NCI-H510A (cell line): ENCODE results near the gene USP51.
"Not testable (repeated sequence)": the region's sequence is repeated elsewhere in the genome, so short reads cannot be mapped to it uniquely, and the experiment has no call there.

Source experiments
- DNase-seq: peaks from one replicate; lab custom pipeline; 2025; lab: John Stamatoyannopoulos, UW

Gene USP51

GRCh38 chrX:55489314-55490009 is at the start of gene USP51:
Gene USP51 (minus strand): TSS chrX:55489848. CDS start chrX:55488939, 909 bp downstream.
- DNase-seq = no peak

DNA sequence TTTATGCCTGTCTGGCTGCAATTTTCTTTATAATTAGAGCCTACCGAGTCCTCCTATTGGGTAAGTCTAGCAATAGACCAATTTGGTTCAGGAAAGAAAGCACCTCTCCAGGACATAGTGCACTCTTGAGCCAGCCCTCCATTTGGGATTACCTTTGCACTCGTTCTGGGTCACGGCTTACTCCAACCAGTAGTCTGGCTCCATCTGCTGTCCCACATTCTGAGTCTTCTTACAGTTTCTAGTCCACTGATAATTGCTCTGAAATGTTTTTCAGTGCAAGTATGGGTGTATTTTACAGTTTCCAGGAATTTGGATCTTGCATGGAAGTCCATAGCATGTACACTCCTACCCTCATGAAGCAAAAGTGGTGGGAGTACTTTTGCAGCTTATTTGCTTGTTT is 34.8 kb upstream of the USP51 start:
- no peak for DNase-seq

DNA sequence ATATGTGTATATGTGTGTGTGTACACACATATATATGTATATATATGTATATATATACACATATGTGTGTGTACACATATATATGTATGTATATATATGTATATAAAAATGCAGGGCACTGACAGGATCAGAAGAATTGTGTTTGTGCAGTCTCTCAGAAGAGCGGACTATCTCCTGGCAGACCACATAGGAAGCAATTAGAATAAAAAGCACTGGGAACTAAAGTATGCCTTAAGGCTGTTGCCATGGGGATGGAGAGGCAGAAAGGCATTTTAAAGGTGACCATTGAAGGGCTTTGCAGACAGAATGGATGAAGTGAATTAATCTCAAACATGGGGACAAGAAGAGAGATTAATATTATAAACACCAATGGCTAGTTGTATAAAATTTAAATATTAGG is 33.7 kb upstream of the USP51 start:
- no peak for DNase-seq

DNA sequence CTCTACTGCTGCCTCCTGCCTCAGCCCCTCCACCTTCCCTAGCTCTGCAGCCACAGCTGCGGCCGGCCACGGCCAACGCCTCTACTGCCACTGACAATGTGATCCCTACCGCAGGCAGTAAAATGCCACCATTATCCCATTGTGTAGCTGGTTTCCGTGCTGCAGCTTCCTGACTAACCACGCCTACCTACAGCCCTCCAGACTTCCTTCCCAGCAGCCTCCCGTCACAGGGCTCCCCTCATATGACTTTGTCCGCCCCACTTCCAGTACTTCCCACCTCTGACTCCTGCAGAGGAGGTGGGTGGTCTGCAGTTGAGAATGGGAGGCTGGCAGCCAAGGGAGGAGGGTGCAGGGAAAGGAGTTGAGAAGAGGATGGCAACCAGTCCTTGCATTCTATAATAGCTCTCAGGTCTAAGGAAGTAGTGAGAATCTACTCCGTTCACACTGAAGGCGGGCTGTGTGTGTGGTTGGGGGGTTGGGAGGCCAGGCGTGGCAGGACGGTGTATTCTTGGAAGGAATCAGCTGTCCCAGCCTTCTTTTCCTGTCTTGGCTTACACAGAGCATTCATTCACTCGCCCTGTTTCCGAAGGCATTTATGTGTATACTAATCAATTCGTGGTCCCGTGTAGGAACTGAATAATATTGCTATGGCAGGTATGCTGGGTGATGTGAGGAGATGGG is 33.1 kb upstream of the USP51 start:
- DNase-seq = no peak

- DNase-seq = no peak
Observed at GRCh38 chrX:55521687-55522086, 32.0 kb upstream of the USP51 start.

- DNase-seq = not testable (repeated sequence)
Observed at GRCh38 chrX:55516794-55517481, 27.3 kb upstream of the USP51 start.

GRCh38 chrX:55513045-55513737 is 23.5 kb upstream of the USP51 start:
- DNase-seq = not testable (repeated sequence)

- DNase-seq = not testable (repeated sequence)
Observed at GRCh38 chrX:55508410-55509152, 18.9 kb upstream of the USP51 start.

DNA sequence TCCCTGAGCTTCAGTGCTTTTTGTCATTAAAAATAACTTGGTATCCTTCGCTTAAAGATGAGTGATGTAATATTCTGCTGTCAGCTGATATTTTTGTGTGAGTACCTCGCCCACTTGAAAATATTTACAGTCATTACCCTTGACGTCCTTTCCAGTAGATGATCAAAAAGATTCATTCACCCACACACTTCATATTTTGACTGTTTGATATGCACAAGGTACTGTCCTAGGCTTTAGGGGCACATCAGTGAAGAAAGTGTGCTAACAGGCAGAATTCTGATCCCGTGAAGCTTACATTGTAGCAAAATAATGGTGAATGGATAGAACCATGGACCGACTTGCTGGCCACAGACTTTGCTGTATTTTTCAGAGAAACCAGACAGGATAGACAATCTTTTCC is 18.1 kb upstream of the USP51 start:
- DNase-seq = not testable (repeated sequence)

DNA sequence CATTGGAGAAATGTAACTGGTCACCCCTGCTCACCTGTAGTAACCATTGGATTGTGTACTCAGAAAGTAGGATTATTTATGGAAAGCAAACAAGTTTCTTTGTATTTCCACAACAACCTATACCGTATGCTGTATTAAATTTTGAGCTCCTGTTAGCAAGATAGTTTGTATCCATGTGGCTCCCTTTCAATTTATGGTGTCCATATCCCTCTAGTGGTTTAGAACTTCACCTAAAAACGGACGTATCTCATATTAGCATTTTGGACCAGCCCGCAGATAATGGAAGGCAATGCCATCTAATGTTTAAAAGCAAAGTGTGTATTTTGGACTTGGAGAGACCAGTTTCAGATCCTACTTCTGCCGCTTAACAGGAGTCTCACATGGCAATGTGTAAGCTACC is 17.4 kb upstream of the USP51 start:
- not testable (repeated sequence) for DNase-seq

DNA sequence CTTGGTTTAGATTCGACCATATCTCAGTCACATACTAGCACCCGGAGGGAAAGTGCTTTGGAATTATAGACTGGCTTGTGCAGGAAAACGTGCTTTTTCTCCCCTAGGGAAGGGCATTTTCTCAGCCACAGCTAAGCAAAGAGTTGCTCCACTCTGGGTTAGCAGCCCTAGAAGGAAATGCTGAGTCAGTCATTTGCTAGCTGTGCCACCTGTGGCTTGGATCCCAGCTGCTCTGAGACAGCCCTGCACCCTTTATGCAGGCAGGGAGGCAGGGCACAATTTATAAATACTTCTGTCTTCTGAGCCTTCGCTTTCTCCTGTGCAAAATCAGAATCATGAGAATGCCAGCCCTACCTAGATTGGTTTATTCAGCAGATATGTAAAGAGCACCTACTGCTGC is 1.3 kb upstream of the USP51 start:
- no peak for DNase-seq

DNA sequence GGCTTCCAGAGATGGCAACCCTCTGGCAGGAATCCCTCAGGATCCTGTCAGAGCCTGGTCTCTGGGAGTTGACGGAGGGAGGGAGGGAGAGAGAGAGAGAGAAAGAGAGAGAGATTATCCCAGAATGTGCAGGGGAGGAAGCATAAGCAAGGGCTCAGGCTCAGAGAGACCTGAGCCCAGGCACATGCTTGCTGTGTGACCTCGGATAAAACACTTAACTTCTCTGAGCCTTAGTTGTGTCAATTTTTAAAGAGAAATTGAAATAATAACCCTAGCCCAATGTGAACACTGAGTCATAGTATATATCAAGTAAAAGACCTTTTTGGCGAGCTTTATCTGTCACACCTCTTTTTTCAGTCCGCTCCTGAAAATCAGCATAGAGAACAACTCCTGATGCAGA is 473 bp upstream of the USP51 start:
- no peak for DNase-seq

DNA sequence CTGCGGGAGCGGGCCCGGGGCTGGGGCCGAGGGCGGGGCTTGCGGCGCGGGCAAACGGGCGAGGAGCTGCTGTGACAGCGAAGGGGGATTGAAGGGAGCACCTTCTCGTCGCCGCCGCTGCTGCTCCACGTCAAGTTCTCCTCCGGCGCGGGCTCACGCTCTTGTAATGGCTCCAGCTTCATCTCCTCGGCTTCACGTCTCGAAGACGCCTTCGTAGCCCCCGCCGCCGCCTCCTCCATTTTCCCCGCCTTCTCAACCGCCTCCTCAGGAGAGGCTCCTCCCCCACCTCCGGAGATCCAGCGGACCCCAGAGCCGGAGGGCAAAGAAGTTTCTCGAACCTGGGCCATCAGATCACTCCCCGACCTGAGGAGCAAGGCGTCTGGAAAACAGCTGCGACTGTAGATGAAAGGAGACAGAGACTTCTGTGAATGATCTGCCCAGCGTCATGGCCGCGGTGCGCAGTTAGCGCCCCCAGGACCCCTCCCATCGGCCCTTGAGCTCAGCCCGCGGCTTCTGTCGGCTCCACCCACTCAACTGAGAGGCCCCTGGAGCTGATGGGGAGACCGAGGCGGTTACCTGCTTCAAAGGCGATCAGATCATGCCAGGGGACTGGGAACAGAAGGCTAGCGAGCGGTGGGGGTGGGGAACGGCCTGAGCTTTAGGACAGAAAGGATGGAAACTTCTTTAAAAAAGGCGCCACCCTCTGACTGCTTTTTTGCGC is 895 bp downstream of the USP51 start:
- peak; percentile 50 for DNase-seq

- no peak for DNase-seq
Observed at GRCh38 chrX:55488006-55488592, 1.5 kb downstream of the USP51 start.

- DNase-seq = no peak
Observed at GRCh38 chrX:55487143-55487542, 2.5 kb downstream of the USP51 start.

- DNase-seq = no peak
Observed at GRCh38 chrX:55486736-55487135, 2.9 kb downstream of the USP51 start.

GRCh38 chrX:55484948-55485347 is 4.7 kb downstream of the USP51 start:
- DNase-seq = no peak

- DNase-seq = no peak
Observed at GRCh38 chrX:55480390-55481062, 9.1 kb downstream of the USP51 start.

DNA sequence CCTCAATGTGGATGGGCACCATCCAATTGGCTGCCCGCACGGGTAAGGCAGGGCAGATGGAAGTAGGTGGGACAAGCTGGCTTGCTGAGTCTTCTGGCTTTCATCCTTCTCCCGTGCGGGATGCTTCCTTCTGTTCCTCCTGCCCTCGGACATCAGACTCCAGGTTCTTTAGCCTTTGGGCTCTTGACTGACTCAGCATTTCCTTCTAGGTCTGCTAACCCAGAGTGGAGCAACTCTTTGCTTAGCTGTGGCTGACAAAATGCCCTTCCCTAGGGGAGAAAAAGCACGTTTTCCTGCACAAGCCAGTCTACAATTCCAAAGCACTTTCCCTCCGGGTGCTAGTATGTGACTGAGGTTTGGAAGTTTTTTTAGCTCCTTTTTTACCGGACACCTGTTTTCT is 9.7 kb downstream of the USP51 start:
- not testable (repeated sequence) for DNase-seq

DNA sequence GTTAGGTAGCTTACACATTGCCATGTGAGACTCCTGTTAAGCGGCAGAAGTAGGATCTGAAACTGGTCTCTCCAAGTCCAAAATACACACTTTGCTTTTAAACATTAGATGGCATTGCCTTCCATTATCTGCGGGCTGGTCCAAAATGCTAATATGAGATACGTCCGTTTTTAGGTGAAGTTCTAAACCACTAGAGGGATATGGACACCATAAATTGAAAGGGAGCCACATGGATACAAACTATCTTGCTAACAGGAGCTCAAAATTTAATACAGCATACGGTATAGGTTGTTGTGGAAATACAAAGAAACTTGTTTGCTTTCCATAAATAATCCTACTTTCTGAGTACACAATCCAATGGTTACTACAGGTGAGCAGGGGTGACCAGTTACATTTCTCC is 23.9 kb downstream of the USP51 start:
- DNase-seq = not testable (repeated sequence)
